ENCODE results near the gene C4orf54.

Gene C4orf54

DNA sequence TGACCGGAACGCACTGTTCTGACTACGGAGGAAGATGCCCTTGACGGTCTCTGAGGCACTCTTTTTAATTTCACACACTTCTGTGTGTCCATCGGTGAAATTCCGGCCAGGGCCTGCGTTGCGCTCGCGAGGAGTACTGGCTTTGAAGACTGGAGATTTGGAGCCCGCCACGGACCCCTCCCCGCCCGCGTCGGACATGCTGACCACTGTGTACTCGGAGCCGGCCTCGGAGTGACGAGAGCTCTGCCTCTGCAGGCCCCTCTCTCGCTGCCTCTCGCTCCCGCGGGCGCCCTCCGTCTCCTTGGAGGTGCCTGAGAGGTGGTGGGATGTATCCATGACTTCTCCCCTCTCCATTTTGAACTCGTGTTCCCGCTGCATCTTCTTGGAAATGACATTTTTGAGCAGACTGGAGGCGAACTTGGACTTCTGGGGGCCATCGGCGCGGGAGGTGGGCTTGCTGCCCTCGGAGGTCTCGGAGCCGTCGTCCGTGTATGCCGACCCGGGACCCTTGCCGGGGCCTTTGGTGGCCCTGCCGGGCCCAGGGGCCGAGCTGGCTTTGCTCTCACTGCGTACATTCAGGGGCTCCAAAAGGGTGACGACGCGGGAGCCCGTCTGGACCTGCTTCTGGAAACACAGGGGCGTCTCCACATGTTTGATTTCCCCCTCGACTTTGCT lies 5.7 kb downstream of the C4orf54 start (continued):
- TF ChIP-seq, protein P1, sequence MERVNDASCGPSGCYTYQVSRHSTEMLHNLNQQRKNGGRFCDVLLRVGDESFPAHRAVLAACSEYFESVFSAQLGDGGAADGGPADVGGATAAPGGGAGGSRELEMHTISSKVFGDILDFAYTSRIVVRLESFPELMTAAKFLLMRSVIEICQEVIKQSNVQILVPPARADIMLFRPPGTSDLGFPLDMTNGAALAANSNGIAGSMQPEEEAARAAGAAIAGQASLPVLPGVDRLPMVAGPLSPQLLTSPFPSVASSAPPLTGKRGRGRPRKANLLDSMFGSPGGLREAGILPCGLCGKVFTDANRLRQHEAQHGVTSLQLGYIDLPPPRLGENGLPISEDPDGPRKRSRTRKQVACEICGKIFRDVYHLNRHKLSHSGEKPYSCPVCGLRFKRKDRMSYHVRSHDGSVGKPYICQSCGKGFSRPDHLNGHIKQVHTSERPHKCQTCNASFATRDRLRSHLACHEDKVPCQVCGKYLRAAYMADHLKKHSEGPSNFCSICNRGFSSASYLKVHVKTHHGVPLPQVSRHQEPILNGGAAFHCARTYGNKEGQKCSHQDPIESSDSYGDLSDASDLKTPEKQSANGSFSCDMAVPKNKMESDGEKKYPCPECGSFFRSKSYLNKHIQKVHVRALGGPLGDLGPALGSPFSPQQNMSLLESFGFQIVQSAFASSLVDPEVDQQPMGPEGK (CRISPR knock-in tag; IDR thresholded peaks at IDR 0.05; ENCODE audit: borderline replicate concordance) = no peak

DNA sequence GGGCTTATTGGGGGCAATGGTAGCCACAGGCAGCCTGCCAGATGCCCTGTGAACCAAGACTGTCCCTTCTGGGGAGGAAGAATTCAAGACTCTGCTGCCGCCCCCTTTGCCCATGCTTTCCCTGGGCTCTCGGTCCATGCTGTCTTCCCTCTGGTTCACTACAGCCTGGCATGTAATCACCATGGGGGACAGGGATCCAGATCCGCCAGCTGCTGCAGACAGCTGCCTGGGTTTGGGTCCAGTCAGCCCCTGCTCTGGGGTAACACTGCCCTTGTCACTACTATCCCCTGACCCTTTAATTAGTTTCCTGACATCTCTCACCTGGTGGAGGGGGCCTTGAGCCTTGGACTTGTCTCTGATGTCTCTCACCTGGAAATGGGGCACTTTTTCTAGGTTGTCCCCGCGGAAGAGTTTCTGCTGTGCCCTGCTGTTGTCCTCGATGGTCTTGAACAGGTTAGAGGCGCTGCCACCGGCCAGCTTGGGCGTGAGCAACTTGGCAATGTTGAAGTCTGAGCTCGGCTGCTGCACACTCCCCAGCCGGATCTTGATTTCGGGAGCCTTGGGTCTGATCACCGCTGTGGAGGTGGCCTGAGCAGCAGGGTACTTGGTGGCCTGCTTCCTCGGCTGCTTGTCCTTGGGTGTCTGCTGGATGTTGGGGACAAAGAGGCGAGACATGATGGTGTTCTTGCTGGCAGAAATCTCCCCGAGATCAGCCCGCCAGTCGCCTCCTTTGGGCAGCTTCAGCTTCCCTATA lies 6.4 kb downstream of the C4orf54 start:
- TF ChIP-seq CREB5 (CRISPR knock-in tag; IDR thresholded peaks at IDR 0.05; ENCODE audit: low read depth) (no peak), RARB (CRISPR knock-in tag; IDR thresholded peaks at IDR 0.05) (no peak), ZFP30 (CRISPR knock-in tag; IDR thresholded peaks at IDR 0.05) (no peak)
- ATAC-seq = no peak

GRCh38 chr4:99649778-99650177 lies 7.8 kb downstream of the C4orf54 start:
- no peak for ATAC-seq
- TF ChIP-seq ZC3H10 (CRISPR knock-in tag; IDR thresholded peaks at IDR 0.05) (no peak), TOX (CRISPR knock-in tag; IDR thresholded peaks at IDR 0.05; ENCODE audit: borderline replicate concordance) (no peak), GLIS3 (CRISPR knock-in tag; IDR thresholded peaks at IDR 0.05) (no peak), CSDC2 (CRISPR knock-in tag; IDR thresholded peaks at IDR 0.05) (no peak), ZFP3 (CRISPR knock-in tag; IDR thresholded peaks at IDR 0.05) (no peak)
- TF ChIP-seq, protein P1 (CRISPR knock-in tag; IDR thresholded peaks at IDR 0.05; ENCODE audit: borderline replicate concordance) = no peak

DNA sequence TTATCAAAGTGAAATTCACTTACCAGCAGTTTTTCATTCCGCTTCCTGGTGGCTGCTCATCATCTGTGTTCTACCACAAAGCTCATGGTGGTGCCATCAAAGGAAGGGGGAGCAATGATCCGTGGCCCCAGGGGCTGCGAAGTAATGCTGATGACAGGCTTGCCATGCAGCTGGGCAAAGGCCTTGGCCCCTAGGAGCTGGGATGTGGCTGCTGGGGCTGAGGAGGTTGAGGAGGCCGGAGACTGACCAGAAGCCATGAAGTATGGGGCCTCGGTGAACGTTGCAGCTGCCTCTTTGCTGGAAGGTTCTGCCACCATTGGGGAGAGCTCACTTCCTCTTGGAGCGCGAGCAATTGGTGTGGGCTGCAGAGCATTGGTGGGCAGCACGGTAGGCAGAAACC lies 8.4 kb downstream of the C4orf54 start:
- TF ChIP-seq ISL1 (CRISPR knock-in tag; IDR thresholded peaks at IDR 0.05) (no peak), ESRRG (CRISPR knock-in tag; IDR thresholded peaks at IDR 0.05) (no peak), TOX (CRISPR knock-in tag; IDR thresholded peaks at IDR 0.05; ENCODE audit: borderline replicate concordance) (no peak), ZNF565 (CRISPR knock-in tag; conservative IDR thresholded peaks at IDR 0.05; ENCODE audit: low read depth) (no peak), ZFP3 (CRISPR knock-in tag; IDR thresholded peaks at IDR 0.05) (no peak), ZFP30 (CRISPR knock-in tag; IDR thresholded peaks at IDR 0.05) (no peak), TSHZ2 (CRISPR knock-in tag; IDR thresholded peaks at IDR 0.05) (no peak), OSR1 (CRISPR knock-in tag; IDR thresholded peaks at IDR 0.05) (no peak), CREB5 (CRISPR knock-in tag; IDR thresholded peaks at IDR 0.05; ENCODE audit: low read depth) (no peak), GLIS3 (CRISPR knock-in tag; IDR thresholded peaks at IDR 0.05) (no peak), PPARA (CRISPR knock-in tag; IDR thresholded peaks at IDR 0.05; ENCODE audit: borderline replicate concordance) (no peak), SNAI2 (CRISPR knock-in tag; IDR thresholded peaks at IDR 0.05) (no peak)
- TF ChIP-seq, protein P2, sequence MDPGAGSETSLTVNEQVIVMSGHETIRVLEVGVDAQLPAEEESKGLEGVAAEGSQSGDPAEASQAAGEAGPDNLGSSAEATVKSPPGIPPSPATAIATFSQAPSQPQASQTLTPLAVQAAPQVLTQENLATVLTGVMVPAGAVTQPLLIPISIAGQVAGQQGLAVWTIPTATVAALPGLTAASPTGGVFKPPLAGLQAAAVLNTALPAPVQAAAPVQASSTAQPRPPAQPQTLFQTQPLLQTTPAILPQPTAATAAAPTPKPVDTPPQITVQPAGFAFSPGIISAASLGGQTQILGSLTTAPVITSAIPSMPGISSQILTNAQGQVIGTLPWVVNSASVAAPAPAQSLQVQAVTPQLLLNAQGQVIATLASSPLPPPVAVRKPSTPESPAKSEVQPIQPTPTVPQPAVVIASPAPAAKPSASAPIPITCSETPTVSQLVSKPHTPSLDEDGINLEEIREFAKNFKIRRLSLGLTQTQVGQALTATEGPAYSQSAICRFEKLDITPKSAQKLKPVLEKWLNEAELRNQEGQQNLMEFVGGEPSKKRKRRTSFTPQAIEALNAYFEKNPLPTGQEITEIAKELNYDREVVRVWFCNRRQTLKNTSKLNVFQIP (CRISPR knock-in tag; IDR thresholded peaks at IDR 0.05; ENCODE audit: borderline replicate concordance, low read depth) = no peak
- no peak for ATAC-seq

Measured in SK-N-SH treated with all-trans-retinoic acid at 6 μM for 48 hours (cell line).